ENCODE results near the gene EVC2.

The EVC2 gene
- total RNA-seq, result 0 to 3.2 (median 0.84) reads per million in 18 experiments

- DNase-seq, result no peak
These were observed at the start of gene EVC2 for GRCh38 chr4:5708449-5709206. Gene EVC2 (minus strand): TSS chr4:5708559. CDS start chr4:5708513, 46 bp downstream.

- DNase-seq, result no peak
These were observed 49.6 kb upstream of the EVC2 start for GRCh38 chr4:5757954-5758353.

GRCh38 chr4:5757536-5757935, 49.2 kb upstream of the EVC2 start:
- DNase-seq, result no peak

- no peak for DNase-seq
These were observed 48.7 kb upstream of the EVC2 start for GRCh38 chr4:5757091-5757490.

- DNase-seq, result no peak
These were observed 47.9 kb upstream of the EVC2 start for GRCh38 chr4:5756271-5756670.

GRCh38 chr4:5755679-5756078, 47.3 kb upstream of the EVC2 start:
- no peak for DNase-seq

GRCh38 chr4:5755161-5755560, 46.8 kb upstream of the EVC2 start:
- DNase-seq, result no peak

- no peak for DNase-seq
These were observed 46.1 kb upstream of the EVC2 start for GRCh38 chr4:5754529-5754881.

GRCh38 chr4:5753766-5754528, 45.6 kb upstream of the EVC2 start:
- peak in 1 of 2 donors; percentile 43 for DNase-seq

GRCh38 chr4:5753366-5753765, 45.0 kb upstream of the EVC2 start:
- no peak for DNase-seq

GRCh38 chr4:5752376-5753184, 44.2 kb upstream of the EVC2 start:
- no peak for DNase-seq

GRCh38 chr4:5751666-5752375, 43.5 kb upstream of the EVC2 start:
- DNase-seq, result no peak

- DNase-seq, result no peak
These were observed 42.7 kb upstream of the EVC2 start for GRCh38 chr4:5750946-5751665.

GRCh38 chr4:5750052-5750945, 41.9 kb upstream of the EVC2 start:
- DNase-seq, result no peak

- DNase-seq, result no peak
These were observed 41.2 kb upstream of the EVC2 start for GRCh38 chr4:5749568-5749967.

- DNase-seq, result no peak
These were observed 39.5 kb upstream of the EVC2 start for GRCh38 chr4:5747738-5748375.

- DNase-seq, result no peak
These were observed 38.7 kb upstream of the EVC2 start for GRCh38 chr4:5746829-5747737.

- DNase-seq, result no peak
These were observed 37.9 kb upstream of the EVC2 start for GRCh38 chr4:5746250-5746649.

- DNase-seq, result no peak
These were observed 34.6 kb upstream of the EVC2 start for GRCh38 chr4:5742968-5743367.

Measured in inflammatory macrophage (primary cell).